HG02763 (cell line): ENCODE measurements around the gene TRIM28.
A peak's percentile ranks its signal among the peaks of the same experiment; 100 is the strongest.
"Not testable (repeated sequence)": the region's sequence is repeated elsewhere in the genome, so short reads cannot be mapped to it uniquely, and the experiment has no call there.

Experiments used
- ATAC-seq: cut with Tn5 transposase; IDR thresholded peaks from one replicate; pipeline ENCODE4 v1.9.1; 2021; ENCODE audit warnings: mild to moderate bottlenecking, moderate library complexity; ENCODE audit not compliant: unreplicated experiment

TRIM28 gene

GRCh38 chr19:58518256-58519086 is 25.4 kb upstream of the TRIM28 start:
- ATAC-seq, result no peak

GRCh38 chr19:58519087-58519354 is 24.8 kb upstream of the TRIM28 start:
- no peak for ATAC-seq

DNA sequence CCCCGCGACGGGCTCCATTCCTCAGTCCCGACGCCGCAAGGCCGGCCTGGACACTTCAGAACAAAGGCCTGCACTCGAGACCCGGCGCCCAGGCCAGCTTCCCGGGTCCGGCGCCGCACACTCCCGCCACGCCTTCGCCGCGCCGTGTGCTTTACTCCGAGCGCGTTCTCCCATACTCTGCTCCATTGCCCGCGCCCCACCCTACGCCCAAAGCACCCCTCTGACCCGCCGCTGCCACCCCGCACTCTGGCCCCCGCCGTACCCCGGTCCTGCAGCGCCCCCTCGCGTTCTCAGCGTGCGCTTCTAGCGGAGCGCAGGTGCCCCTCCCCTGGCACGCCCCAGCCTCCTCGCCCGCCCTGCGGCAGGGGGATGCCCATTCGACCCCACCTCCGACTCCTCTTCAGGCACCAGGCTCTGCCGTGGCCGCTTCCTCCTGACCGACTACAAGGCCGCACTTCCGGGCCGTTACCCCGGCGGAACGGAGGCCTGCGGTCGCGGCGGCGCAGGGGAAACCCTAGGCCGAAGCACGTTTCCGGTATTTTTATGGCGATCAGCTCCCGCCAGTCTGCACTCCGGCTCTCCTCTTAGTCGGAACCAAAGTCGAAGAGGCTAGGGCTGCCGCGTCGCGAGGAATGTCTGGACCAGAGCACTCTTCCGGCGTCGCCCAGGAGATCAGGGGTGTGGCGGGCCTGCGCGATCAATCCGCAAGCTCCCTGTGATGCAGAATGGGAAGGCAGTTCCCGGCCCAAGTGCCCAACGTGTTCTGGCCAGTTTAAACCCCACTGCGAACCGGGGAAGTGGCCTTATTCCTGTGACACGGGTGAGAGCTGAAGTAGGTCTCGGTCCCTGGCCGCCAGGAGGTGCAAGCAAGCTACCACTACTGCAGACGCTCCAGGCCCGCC is 24.3 kb upstream of the TRIM28 start, which contains the start of gene ZBTB45:
Gene ZBTB45, minus strand, starts transcription at position 456 of the 902 bp plus-strand sequence. CDS start 2,137 bp downstream, outside the sequence.
- ATAC-seq, result peak; percentile 82

DNA sequence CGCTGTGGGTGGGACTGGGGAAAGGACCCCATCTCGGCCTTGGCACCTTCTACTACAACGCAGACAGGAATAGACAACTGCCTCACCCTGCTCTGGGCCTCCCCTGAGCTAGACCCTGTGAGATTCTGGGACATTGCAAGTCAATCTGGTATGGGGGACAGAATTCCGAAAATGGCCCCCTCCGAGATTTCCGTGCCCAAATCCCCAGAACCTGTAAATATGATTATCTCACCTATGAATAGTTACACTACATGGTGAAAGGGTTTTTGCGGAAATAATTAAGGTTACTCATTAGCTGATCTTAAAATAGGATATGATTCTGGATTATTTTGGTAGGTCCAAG is 23.6 kb upstream of the TRIM28 start:
- no peak for ATAC-seq

GRCh38 chr19:58521651-58522050 is 22.2 kb upstream of the TRIM28 start:
- no peak for ATAC-seq

DNA sequence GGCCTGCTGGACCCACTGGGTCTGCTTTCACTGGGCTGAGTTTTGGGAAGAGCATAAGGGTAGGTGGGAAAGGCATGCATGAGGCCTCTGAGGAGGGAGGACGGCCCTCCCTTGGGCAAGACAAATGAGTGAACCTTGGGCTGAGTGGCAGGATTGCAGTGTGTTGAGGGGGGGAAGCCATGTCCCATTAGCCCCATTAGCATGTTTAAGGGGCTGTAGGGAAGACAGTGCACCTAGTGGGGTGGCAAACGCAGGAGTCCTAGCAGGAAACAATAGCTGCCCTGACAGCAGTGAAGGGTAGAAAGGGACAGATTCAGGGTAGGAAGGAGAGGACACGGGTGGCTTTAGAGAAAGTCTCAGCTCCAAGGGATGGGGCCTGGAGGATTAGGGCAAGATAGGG is 21.2 kb upstream of the TRIM28 start:
- no peak for ATAC-seq

DNA sequence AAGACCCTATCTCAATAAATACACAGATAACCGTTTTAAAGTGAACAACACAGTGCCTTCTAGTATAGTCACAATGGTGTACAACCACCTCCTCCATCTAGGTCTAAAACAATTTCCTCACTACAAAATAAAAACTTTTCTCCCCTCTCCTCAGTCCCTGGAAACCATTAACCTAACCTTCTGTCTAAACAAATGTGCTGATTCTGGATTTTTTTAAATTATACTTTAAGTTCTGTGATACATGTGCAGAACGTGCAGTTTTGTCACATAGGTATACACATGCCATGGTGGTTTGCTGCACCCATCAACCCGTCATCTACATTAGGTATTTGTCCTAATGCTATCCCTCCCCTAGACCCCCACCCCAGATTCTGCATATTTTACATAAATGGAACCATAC is 14.5 kb upstream of the TRIM28 start:
- no peak for ATAC-seq

DNA sequence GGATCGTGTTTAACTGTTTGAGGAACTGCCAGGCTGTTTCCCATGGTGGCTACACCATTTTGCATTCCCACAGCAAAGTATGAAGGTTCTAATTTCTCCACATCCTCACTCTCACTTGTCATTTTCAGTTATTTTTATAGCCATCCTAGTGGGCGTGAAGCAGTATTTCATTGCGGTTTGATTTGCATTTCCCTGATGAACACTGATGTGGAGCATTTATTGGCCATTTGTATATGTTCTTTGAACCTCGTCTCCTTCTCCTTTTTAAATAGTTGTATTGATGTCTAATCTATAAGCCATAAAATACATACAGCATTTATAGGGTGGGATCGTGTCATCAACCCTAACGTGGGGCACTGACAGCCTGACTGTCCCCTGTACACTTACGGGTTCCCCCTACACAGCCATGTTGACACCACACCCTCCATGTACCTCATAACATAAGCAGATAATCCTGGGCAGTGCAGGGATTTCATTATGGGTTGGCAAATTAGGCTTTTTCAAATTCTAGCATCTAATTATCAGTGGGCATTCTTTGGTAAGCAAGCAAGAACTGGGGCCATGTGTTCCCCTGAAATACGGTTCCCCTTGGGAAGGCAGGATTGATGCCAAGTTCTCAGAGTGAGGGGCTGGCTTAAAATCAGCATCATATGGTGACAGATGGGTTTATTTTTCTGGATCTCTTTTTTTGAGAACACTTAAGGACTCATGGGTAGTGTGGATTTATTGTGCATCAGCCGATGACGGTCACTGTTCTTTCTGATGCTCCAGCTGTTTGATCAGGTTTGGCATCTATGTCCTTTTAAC is 12.6 kb upstream of the TRIM28 start:
- no peak for ATAC-seq

GRCh38 chr19:58535857-58536256 is 8.0 kb upstream of the TRIM28 start:
- no peak for ATAC-seq

DNA sequence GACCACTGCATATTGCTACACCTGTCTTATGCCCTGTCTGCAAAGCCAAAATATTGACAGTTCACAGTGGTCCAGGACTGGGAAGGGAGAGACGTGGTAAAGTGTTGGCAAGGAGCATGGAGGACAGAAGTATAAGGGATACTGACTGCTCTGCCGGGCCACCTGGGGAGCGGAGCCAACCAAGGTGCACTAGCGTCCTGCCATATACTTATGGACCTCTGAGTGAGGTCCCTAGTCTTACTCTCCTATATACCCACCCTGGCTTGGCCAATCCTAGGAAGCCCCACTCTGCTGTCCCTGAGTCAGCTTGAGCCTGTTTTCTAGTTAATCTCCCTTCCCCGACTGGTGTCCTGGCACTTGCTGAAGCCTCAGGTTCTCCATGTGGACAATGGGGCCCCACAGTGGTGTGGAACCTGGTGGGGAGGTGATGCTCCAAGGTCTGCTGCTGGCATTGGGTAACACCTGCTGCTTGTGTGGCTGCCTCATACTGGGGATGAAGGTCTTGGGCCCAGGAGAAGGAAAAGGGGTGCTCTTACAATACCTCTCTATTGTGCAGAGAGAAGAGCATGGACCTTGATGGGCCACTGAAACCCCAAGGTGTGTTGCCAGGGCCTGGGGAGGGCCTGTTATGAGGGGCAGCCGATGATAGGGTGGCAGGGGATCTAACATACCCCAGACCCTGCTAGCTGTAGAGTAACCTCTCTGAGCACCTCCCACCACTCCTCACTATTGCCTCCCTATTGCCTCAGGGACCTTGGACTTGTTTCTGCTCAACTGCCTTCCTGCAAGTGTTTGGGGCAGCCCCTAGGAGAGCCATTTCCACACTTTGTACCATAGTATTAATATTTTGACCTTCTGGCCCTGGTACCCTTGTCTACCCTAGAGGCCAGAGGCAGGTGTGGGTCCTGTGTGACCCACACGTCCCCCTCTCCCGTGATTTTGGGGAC is 6.7 kb upstream of the TRIM28 start:
- no peak for ATAC-seq

- ATAC-seq, result no peak
Observed at GRCh38 chr19:58538257-58539168, 5.4 kb upstream of the TRIM28 start.

DNA sequence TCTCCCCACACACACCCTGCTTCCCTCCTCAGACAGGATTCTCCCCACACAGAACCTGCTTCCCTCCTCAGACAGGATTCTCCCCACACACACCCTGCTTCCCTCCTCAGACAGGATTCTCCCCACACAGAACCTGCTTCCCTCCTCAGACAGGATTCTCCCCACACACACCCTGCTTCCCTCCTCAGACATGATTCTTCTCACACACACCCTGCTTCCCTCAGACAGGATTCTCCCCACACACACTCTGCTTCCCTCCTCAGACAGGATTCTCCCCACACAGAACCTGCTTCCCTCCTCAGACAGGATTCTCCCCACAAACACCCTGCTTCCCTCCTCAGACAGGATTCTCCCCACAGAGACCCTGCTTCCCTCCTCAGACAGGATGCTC is 4.7 kb upstream of the TRIM28 start:
- not testable (repeated sequence) for ATAC-seq

DNA sequence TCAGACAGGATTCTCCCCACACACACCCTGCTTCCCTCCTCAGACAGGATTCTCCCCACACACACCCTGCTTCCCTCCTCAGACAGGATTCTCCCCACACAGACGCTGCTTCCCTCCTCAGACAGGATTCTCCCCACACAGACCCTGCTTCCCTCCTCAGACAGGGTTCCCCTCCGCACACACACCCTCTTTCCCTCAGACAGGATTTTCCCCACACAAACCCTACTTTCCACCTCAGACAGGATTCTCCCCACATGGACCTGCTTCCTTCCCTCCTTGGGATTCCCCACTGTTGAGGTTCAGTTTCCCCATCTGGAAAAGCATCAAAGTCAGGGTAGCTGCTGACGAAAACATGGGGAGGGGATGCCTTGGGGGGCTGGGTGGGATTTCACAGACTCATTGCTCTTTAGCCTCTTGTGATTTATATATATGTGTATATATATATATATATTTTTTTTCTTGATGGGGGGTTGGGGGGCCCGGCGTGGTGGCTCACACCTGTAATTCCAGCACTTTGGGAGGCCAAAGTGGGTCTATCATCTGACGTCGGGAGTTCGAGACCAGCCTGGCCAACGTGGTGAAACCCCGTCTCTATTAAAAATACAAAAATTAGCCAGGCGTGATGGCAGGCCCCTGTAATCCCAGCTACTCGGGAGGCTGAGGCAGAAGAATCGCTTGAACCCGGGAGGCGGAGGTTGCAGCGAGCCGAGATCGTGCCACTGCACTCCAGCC is 1.1 kb upstream of the TRIM28 start:
- ATAC-seq, result not testable (repeated sequence)

DNA sequence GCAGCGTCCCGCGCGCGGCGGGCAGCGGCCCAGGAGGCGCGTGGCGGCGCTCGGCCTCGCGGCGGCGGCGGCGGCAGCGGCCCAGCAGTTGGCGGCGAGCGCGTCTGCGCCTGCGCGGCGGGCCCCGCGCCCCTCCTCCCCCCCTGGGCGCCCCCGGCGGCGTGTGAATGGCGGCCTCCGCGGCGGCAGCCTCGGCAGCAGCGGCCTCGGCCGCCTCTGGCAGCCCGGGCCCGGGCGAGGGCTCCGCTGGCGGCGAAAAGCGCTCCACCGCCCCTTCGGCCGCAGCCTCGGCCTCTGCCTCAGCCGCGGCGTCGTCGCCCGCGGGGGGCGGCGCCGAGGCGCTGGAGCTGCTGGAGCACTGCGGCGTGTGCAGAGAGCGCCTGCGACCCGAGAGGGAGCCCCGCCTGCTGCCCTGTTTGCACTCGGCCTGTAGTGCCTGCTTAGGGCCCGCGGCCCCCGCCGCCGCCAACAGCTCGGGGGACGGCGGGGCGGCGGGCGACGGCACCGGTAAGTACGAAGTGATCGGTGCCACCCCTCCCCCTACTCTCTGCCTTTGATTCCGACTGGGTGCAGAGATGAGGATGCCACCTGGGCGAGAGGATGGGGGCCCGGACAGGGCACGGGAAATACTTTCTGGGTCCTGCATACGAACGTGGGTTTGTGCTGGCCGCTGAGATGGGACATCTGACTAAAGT is 874 bp downstream of the TRIM28 start:
- ATAC-seq, result peak; percentile 61

- no peak for ATAC-seq
Observed at GRCh38 chr19:58545286-58546018, 1.6 kb downstream of the TRIM28 start.

GRCh38 chr19:58546019-58546530 is 2.2 kb downstream of the TRIM28 start:
- ATAC-seq, result no peak
